Upper lobe of left lung (tissue), 4 donors: ENCODE data around the gene TSPAN19.
"Not testable (repeated sequence)": the region's sequence is repeated elsewhere in the genome, so short reads cannot be mapped to it uniquely, and the experiment has no call there.

Experiments used
- CTCF ChIP-seq, 6 experiments: fragments of 450-650 bp in 4 of 6; fragments of 200-600 bp in 2 of 6; sonication (generic) in 2 of 6; IDR thresholded peaks; one replicate each; pipeline ENCODE4 v1.5.1; 2016 to 2019; ENCODE audit warnings: antibody characterized with exemption in 6 of 6
- EP300 ChIP-seq, 4 donors: sonication (generic); formaldehyde crosslinking; IDR thresholded peaks; one replicate each; pipeline ENCODE4 v1.5.1; 2017; ENCODE audit warnings: antibody characterized with exemption in 4 of 4, control low read depth in 2 of 4
- POLR2A ChIP-seq, 4 donors: fragments of 450-650 bp; IDR thresholded peaks; one replicate each; pipeline ENCODE4 v1.5.1; 2016 to 2017; ENCODE audit warnings: antibody characterized with exemption in 4 of 4, mild to moderate bottlenecking in 2 of 4
- POLR2AphosphoS5 ChIP-seq, 2 donors: sonication (generic); formaldehyde crosslinking; IDR thresholded peaks; one replicate each; pipeline ENCODE4 v1.5.1; 2017; ENCODE audit warnings: antibody characterized with exemption in 2 of 2

GRCh38 chr12:85005047-85005446 lies 31.0 kb downstream of the TSPAN19 start:
- TF ChIP-seq CTCF, POLR2A, POLR2AphosphoS5, EP300 (IDR thresholded peaks at IDR 0.05): not testable (repeated sequence)
